GM21825 (cell line): ENCODE data around the gene GMCL2.
"Not testable (repeated sequence)": the region's sequence is repeated elsewhere in the genome, so short reads cannot be mapped to it uniquely, and the experiment has no call there.

ENCODE experiments used
- ATAC-seq: cut with Tn5 transposase; IDR thresholded peaks from one replicate; pipeline ENCODE4 v1.9.1; 2021; ENCODE audit warnings: mild to moderate bottlenecking, moderate library complexity; ENCODE audit not compliant: unreplicated experiment

Gene GMCL2

GRCh38 chr5:178187014-178187413, at the start of gene GMCL2:
GMCL2 (minus strand) TSS chr5:178187371; CDS start chr5:178187299, 72 bp downstream.
- no peak for ATAC-seq

GRCh38 chr5:178236679-178237078, 49.5 kb upstream of the GMCL2 start:
- ATAC-seq = no peak

- ATAC-seq = no peak
These were observed 49.0 kb upstream of the GMCL2 start for GRCh38 chr5:178236126-178236525.

- ATAC-seq = no peak
These were observed 48.4 kb upstream of the GMCL2 start for GRCh38 chr5:178235588-178235974.

GRCh38 chr5:178234750-178235587, 47.8 kb upstream of the GMCL2 start:
- no peak for ATAC-seq

GRCh38 chr5:178234121-178234749, 47.1 kb upstream of the GMCL2 start:
- no peak for ATAC-seq

GRCh38 chr5:178232920-178233429, 45.8 kb upstream of the GMCL2 start:
- no peak for ATAC-seq

GRCh38 chr5:178232124-178232919, 45.2 kb upstream of the GMCL2 start, which contains the start of gene PHYKPL:
PHYKPL (minus strand) TSS chr5:178232802; CDS start chr5:178232550, 252 bp downstream.
- ATAC-seq = peak; percentile 58

GRCh38 chr5:178231539-178232123, 44.5 kb upstream of the GMCL2 start:
- ATAC-seq = no peak

GRCh38 chr5:178230879-178231538, 43.8 kb upstream of the GMCL2 start:
- ATAC-seq = no peak

GRCh38 chr5:178229861-178230260, 42.7 kb upstream of the GMCL2 start:
- no peak for ATAC-seq

- ATAC-seq = not testable (repeated sequence)
These were observed 41.9 kb upstream of the GMCL2 start for GRCh38 chr5:178229111-178229510.

- no peak for ATAC-seq
These were observed 41.4 kb upstream of the GMCL2 start for GRCh38 chr5:178228609-178229008.

- ATAC-seq = no peak
These were observed 40.8 kb upstream of the GMCL2 start for GRCh38 chr5:178227929-178228328.

GRCh38 chr5:178227138-178227659, 40.0 kb upstream of the GMCL2 start:
- ATAC-seq = no peak

GRCh38 chr5:178225174-178225573, 38.0 kb upstream of the GMCL2 start:
- no peak for ATAC-seq

GRCh38 chr5:178224403-178224802, 37.2 kb upstream of the GMCL2 start:
- ATAC-seq = no peak

GRCh38 chr5:178223828-178224335, 36.7 kb upstream of the GMCL2 start:
- no peak for ATAC-seq

- ATAC-seq = no peak
These were observed 36.1 kb upstream of the GMCL2 start for GRCh38 chr5:178223196-178223773.
